KG1 (cell line): ENCODE data around the gene TSSK1B.
"Not testable (repeated sequence)": the region's sequence is repeated elsewhere in the genome, so short reads cannot be mapped to it uniquely, and the experiment has no call there.

ENCODE experiments used
- DNase-seq: peaks from one replicate; lab custom pipeline; 2025; lab: John Stamatoyannopoulos, UW

TSSK1B gene, protein sequence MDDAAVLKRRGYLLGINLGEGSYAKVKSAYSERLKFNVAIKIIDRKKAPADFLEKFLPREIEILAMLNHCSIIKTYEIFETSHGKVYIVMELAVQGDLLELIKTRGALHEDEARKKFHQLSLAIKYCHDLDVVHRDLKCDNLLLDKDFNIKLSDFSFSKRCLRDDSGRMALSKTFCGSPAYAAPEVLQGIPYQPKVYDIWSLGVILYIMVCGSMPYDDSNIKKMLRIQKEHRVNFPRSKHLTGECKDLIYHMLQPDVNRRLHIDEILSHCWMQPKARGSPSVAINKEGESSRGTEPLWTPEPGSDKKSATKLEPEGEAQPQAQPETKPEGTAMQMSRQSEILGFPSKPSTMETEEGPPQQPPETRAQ

DNA sequence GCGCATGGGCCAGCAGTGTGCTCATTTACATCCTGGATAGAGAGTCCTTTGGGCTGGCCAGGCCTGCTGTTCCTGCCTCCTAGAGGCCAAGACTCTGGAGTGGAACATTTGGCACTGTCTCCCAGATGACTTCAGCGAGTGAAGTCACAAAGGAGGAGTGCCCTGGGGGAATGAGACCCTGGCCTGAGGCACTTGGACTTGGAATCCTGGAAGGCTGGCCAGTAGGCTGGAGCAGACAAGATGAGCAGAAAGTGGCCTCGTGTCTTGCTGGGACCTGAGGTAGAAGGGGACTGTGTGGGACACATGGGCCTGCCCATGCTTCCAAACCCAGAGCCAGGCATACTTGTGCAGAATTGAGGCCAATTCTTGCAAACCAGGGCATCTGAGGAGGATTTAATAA is at the start of gene TSSK1B:
TSSK1B (minus strand) TSS at position 101 of the 400 bp plus-strand sequence. CDS start 150 bp downstream, outside the sequence.
- DNase-seq = no peak

DNA sequence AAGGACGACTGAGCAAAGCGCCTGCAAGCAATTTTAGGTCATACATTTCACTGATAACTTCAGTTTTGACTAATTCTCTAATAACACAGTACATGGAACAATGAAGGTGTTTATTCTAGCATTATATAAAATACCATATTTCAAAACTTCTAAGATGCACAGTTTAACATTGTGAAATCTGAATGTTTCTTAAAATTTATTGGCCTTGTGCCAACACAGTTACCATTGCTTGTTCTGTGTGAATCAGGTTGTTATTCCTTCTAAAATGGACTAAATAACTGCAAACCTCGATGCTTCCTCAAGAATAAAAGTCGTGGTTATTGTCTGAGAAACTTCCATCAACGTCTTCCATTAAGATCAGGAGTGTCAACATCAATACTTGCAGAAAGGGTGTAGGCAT is 45.5 kb upstream of the TSSK1B start:
- no peak for DNase-seq

DNA sequence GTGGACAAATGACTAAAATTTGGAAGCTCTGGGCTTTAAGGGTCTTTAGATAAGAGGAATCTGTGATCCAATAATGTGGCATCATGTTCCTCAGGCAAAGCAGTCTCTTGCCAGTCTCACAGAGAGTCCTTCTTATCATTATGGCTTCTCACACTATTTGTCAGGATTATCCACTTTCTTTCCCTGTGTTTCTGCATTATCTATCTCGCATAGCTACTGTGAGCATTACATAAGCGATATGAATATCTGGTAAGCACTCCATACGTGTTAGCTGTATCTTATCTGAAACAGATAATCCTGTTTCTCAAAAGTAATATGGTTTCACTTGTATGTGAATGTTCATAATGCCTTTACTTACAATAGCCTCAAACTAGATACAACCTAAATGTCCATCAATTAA is 43.9 kb upstream of the TSSK1B start:
- no peak for DNase-seq

DNA sequence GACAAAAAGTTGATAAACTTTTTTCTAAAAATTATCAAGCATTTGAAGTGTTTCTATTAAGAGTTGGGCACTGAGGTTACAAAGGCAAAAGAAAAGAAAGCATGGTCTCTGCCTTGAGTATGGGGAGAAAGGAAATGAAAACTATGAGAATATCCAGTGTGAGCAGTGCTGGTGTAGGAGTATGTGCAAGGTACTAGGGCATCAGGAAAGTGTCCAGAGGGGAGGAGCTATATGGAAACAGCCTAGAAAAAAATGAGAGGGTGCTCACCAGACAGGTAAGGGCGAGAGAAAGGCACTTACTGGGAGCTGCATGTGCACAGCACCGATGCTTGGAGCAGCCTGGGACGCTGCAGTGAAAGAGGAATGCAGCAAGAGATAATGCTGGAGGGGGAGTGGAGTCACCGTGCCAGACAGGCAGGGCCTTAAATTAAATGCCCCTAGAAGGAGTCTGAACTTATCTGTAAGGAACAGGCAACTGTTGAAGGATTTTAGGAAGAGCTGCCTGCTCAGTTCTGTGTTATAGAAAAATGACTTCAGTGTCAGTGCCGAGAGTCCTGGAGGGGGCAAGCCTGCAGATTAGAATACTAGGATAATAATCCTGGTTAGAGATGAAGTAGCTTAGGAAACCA is 39.4 kb upstream of the TSSK1B start:
- DNase-seq = no peak

DNA sequence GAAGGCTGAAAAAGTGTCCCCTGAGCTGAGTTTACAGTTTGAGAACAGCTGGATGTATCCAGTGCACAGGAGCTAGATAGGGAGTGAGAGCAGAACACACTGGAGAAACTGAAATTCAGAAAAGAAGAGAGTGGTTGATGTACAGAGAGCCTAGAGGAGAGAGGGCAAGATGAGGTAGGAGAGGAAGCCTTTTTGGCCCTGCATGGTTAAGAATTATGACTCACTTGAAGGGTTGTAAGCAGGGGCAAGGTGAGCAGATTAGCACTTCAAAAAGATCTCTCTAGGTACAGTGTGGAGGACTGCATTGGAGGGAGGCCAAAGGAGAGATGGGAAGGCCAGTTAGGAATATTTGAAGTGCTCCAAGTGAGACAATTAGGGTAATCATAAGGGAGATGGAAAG is 28.2 kb upstream of the TSSK1B start:
- DNase-seq = no peak

DNA sequence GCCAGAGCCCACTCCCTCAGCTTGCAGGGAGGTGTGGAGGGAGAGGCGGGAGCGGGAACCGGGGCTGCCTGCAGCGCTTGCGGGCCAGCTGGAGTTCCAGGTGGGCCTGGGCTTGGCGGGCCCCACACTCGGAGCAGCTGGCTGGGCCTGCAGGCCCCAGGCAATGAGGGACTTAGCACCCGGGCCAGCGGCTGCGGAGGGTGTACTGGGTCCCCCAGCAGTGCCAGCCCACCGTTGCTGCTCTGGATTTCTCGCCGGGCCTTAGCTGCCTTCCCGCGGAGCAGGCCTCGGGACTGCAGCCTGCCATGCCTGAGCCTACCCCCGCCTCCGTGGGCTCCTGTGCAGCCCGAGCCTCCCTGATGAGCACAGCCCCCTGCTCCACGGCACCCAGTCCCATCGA is 22.3 kb upstream of the TSSK1B start:
- not testable (repeated sequence) for DNase-seq

DNA sequence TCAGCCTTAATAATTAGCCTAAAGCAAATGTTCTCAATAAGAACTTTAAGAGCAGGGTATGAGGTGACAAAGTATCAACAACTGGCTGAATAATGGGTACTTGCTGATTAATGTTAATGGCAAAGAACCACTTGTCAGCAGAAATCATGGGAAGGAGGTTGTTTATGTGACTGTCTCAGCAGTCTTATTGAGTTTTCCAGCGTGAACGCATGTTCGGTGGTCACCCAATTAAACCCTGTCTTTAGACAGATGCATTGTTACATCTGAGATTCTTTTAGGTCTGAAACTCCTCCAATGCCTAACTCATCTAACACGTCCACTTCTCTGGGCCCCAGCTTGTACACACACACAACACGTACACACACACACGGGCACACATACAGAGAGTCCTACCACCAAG is 18.2 kb upstream of the TSSK1B start:
- DNase-seq = no peak

DNA sequence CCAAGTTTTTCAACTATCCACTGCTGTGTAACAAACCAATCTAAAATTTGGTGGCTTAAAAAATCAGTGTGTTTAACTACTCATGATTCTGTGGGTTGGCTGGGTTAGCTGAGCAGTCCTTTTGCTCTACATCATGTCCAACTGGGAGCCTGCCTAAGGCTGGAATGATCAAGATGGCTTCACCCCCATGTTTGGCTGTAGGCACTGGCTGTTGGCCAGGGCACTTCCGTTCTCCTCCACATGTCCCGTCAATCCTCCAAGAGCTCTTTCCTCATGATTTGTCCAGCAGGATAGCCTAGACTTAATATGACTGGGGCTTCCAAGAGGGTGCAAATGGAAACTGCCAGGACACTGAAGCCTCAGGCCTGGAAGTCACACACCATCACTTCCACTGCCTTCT is 17.0 kb upstream of the TSSK1B start:
- no peak for DNase-seq

DNA sequence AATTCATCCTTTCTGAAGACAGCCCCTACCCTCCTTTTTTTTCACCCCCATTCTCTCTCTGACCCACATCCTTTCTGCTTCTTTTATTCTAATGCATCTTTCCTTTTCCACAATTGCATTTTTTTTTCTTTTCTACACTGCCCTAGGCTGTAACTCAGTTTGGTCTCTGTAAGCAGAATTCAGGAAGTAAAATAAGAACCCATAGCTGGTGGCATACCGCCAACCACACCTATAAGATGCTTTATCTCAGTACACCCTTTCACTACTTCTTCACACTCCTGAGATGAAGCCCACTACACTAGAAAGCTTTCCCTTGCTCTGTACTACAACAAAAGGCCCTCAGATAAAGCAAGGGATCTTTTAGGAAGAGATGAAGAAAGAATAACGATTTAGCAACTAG is 16.1 kb upstream of the TSSK1B start:
- DNase-seq = no peak

DNA sequence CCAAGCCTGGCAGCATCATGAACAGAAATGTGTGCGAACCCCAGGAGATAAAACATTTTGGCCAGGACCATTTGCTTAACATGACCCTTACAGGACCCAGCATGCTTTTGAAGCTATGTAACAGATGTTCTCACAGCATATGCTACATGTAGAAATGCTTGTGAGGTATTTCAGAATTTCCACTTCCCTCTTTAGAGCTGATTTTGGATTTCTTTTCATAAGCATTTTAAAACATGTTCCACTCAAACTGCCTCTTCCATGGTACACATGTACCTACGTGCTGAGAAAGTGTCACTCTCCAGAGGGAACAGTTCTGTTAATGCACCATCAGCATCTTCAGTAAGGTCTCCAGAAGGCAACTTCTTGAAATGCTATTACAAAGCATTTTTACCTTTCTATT is 15.7 kb upstream of the TSSK1B start:
- no peak for DNase-seq

DNA sequence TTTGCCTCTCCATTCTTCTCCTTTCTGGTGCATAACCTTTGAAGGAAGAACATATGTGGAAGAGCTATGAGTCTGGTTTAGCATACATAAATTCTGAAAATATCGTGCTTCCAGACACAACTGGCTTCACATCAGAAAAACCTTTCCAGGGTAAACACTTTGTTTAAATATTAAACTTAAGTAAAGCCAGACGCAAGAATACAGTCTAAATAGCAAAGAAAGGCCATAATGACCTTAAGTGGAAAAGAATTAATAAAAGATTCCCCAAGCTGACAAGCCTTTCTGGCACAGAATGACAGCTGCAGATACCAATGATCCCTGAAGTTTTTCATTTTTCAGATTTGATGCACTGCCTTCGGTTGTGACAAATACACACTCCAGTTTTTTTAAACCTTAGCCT is 13.5 kb upstream of the TSSK1B start:
- no peak for DNase-seq

DNA sequence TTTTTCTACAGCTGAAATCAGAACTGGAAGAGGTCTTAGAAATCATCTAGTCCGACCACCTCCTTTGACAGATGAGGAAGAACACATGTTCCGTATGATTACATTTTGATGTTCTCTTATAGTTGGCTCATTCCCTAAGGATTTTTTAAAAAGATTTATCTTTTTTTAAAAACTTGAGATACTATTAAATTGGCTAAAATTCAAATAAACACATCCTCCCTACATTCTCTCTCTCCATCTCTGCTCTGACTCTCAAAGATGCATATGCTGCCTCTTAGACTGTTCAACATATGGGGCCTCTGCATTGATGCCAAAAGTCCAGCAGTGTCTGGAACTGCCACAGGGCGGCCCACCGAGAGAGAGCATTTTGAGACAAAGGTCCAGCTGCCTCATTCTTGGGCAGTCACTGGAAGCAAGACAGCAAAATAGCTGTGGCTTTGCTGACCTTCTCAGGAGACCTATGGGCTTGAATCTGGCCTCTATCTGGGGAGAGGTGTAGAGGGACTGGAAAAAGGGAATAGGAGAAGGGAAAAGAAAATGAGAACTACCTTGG is 12.8 kb upstream of the TSSK1B start:
- no peak for DNase-seq

DNA sequence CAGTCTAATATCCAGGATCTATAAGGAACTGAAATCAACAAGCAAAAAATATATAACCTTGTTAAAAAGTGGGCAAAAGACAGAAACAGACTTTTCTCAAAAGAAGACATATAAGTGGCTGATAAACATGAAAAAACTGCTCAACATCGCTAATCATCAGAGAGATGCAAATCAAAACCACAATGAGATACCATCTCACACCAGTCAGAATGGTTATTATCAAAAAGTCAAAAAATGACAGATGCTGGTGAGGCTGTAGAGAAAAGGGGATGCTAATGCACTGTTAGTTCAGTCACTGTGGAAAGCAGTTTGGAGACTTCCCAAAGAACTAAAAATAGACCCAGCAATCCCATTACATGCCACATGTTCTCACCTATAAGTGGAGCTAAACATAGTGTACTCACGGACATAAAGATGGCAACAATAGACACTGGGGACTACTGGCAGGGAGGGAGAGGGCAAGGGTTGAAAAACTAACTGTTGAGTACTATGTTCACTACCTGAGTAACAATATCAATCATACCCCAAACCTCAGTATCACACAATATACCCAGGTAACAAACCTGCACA is 11.7 kb upstream of the TSSK1B start:
- DNase-seq = no peak

DNA sequence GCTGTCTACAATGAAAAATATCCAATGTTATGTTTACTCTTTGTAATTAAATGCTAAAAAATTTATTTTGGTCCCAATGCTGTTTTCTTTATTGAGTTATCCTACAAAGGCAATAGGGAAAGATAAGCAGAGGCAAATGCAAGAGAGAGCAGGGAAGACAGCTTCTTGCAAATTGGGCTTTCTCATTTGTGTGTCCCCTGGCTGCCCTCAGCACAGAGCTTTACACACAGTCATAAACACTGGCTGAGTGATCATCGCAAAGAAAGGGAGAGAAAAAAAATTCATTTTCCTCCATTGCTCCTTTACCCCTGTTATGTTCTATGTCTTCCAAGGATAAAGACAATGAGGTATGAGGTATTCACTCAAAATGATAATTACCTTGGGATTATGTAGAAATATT is 2.3 kb upstream of the TSSK1B start:
- DNase-seq = no peak

DNA sequence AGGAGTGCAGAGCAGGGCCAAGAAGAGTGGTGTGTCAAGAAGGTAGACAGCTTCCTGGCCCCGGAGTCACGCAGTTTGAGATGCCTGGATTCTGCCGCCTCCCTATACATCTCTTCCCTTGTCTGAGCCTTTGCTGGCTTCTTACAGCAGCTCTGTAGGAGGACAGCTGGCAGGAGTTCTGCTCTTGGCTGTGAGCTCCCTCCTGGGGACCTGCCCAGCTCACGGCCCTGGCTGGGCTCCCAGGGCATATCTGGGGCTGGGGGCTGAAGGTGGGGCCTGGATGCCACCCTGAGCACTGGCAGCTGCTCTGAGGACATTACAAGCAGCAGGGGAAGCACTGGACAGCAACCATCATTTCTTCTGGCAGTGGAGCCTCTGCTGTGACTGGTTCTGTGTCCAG is 786 bp upstream of the TSSK1B start:
- no peak for DNase-seq

DNA sequence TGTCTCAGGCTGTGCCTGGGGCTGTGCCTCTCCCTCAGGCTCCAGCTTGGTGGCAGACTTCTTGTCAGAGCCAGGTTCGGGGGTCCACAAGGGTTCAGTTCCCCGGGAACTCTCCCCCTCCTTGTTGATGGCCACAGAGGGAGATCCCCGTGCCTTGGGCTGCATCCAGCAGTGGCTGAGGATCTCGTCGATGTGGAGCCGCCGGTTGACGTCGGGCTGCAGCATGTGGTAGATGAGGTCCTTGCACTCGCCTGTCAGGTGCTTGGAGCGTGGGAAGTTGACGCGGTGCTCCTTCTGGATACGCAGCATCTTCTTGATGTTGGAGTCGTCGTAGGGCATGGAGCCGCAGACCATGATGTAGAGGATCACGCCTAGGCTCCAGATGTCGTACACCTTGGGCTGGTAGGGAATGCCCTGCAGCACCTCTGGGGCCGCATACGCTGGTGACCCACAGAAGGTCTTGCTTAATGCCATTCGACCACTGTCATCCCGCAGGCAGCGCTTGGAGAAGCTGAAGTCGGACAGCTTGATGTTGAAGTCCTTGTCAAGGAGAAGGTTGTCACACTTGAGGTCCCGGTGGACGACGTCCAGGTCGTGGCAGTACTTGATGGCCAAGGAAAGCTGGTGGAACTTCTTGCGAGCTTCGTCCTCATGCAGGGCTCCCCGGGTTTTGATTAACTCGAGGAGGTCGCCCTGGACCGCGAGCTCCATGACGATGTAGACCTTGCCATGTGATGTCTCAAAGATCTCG is 752 bp downstream of the TSSK1B start:
- no peak for DNase-seq

DNA sequence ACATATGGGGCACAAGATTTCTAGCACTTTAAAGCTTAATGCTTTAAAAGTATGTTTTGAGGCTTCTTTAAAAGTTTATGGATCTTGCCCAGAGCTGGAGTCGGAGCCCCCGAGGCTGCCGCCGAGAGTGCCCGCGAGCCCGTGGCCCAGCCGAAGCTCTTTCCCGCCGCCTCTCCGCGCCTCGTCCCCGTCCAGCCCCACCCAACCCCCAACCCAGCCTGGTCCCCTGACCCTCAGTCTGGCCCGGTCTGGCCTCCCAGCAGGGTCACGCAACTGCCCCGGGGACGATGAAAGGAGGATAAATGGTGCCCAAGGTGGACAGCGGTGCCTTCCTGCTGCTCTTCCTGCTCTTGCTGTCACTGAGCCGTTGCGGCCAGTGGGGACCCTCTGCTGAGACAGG is 1.7 kb downstream of the TSSK1B start:
- no peak for DNase-seq

DNA sequence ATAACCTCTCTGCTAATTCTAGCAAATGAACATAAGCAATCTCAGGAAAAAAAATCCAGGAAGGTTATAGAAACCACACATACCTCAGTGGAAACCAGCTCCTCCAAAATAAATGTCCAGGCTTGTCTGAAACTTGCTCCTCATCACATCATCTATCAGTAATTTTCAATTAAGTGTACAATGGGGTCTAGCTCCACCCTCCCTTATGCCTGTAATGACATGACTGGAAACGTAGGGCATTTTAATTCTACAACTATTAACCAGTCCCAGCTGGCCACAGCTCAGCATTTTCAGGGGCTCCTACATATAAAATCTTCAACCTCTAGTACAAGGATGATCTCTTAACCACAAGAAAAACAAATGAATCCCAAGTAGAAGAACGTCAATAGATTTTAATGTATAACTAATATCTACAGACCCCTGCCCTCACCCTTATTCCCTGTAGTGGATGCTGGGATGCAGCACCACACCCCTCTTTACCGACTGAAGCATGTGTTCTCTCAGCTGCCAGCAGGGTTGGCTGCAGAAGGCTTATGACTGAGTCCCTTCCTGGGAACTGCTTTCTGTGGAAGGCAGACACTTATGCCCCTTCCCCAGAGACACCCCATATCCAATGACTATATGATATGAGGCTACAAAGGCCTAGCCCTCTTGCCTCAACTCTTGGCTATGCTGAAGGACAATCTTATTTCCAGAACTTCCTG is 6.8 kb downstream of the TSSK1B start:
- DNase-seq = no peak

DNA sequence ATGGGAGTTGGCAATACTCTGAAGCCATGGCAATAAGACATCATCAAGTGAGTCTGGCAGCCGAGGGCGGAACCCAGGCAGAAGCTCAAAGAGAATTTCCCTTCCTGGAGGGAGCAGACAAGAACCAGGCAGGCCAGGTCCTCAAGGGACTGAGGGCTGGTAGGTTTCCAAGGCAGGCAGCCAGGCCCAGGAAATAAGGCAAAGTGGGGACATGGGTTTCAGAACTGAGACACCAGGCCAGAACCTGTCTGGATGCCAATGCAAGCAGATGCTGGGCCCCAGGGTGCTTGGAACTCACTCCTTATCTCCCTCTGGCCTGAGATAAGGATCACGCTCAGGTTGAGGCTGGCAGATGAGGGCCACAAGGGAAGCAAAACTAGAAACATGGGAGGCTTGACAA is 8.9 kb downstream of the TSSK1B start:
- no peak for DNase-seq

DNA sequence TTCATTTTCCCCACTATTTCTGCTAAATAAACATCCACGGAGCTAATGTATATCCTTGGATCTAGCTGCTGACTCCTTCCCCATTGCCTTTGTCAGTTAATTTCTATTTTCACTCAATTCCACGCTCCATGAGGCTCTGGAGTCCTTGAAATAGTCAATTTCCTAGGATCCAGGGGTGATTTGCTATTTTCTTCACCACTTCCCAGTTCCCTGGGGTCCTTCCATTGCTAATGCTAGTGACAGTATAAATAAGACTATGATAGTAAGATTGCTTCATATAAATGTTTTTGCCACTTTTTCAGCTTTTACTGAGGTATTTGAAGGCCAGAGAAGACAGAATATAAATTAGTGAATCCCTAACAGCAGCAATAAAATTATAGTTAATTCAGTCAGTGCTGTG is 13.1 kb downstream of the TSSK1B start:
- no peak for DNase-seq

DNA sequence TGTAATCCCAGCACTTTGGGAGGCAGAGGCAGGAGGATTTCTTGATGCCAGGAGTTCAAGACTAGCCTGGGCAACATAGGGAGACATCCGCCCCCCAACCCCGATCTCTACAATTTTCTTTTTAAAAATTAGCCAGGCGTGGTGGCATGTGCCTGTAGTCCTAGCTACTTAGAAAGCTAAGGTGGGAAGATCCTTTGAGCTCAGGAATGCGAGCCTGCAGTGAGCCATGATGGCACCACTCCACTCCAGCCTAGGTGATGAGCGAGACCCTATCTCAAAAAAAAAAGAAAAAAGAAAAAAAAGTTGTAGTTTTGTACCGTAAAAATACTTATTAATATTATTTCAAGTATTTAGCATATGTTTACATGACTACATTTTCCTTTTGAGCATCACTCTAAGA is 29.3 kb downstream of the TSSK1B start:
- no peak for DNase-seq

DNA sequence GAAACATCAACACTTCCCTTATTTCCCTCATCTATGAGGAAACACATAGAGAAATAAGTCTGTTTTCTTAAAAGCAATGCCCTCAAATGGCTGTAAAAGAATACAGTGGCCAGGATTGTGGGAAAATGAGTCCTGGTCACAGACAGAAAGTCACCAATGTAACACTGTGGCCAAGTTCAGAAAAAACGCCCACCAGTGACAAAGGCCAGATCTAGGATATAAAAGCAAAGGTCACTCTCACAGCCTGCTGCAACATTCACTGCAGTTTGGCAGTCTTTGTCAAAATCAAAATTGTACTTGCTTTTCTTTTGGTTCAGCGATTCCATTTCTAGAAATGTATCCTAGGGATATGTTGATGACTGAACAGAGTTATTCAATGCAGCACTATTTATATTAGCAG is 30.5 kb downstream of the TSSK1B start:
- DNase-seq = no peak
